CD1c-positive myeloid dendritic cell (primary cell): ENCODE results near the gene CSRP3.

Experiments used
- DNase-seq: peaks from one replicate; pipeline ENCODE4 v3.0.0-alpha.2; 2016; ENCODE audit errors: extremely low spot score

CSRP3 gene

DNA sequence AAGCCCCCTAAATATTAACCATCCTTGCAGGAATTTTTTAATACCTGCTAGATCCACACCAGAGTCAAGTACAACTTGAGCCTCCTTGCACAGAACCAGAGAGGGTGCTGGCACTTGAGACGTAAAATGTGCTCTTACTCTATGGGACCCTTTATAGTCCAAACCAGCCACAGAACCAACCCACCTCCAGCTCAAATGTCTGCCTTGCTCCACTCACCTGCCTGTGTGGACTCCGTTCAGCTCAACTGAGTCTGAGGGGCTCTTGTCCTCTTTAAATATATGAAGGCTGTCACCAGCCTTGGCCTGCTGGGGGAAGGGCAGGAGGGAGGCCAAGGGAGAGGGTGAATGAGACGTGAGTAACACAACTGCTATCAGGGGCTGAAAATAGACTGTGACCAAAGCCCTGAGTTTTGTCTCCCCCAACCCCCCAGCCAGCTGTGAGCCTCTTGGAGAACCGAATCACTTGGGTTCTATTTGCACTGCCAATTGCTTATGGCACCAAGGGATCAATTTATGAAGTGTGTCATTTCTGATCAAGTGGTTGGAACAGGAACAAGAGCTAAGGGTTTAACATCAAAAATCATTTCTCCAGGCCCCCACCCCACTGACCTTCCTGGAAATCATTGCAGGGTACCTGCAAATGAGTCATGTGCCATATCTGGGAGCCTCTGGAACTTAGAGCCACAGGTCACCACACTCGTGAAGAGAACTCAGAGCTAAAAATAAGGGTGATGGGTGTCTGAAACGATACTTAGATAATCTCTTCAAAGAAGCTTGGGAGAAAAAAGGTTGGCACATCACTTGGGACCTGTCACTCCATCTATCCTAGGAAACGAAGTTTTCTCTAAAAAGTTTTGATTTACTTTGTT, at the start of gene CSRP3:
Gene CSRP3, minus strand, starts transcription at position 247 of the 869 bp plus-strand sequence. CDS start 9,535 bp downstream, outside the sequence.
- DNase-seq = no peak

DNA sequence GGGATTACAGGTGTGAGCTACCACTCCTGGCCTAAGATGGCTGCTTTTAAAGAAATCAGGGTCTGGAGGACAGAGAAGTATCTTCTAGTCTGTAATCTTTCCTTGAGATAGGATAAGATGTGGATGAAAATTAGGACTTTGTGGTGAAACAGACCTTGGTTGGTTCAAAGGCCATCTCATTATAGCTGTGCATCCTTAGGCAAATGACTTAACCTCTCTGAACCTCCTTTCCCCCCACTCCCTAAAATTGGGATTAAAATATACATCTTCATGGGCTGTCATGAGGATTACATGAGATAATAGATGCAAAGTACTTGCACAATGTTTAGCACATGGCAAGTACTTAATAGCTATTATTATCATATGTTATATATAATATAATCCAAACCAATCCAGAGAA, 49.8 kb upstream of the CSRP3 start:
- DNase-seq = no peak

DNA sequence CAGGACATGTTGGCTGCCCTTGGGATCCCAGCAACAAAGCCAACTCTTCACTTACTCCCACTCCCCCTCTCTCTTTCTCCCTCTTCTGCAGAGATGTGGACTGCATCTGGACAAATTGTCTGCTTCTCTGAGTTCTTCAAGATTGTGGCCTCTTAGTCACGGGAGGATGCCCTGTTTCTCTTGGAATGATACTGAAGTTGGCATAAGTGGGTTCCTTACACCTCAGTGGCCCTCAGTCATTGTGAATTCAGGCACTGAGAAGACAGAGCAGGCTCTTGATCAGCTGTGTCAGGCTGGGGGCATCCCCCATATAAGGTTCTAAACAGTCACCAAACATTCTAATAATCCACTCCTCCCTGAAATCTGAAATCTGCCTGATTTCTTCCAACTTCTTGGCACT, 45.0 kb upstream of the CSRP3 start:
- DNase-seq = no peak

DNA sequence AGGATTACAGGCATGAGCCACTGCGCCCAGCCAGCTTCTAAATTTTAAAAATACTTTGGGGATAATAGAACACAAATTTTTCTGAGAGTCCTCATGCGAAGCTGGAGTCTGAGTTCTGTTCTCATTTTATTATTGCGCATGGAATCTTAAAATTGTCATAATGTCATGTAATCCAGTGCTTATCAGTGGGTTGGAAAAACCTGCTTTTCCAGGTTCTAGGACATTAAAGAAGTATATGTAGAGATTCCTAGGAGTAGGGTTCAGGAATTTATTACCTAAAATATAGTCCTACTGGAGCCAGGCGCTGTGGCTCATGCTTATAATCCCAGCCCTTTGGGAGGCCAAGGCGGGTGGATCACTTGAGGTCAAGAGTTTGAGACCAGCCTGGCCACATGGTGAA, 43.6 kb upstream of the CSRP3 start:
- DNase-seq = no peak

DNA sequence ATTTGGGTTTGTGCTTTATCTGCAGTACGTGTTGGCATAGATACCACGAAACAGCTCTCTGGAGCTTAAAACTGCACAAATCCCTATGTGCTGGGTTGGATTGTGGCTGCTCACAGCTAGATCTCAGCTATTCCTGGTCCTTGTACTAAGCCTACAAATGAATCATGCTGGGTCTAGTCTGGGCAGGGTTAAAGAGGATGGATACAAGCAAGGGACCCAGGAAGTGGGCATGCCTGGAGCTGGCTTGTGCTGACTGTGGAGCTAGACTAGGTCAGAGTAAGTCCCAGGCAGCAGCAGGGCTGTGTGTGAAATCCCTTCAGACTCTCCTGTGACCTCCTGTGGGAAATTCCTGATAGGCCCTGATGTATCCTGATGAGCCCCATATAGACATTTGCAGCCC, 42.8 kb upstream of the CSRP3 start:
- DNase-seq = no peak

DNA sequence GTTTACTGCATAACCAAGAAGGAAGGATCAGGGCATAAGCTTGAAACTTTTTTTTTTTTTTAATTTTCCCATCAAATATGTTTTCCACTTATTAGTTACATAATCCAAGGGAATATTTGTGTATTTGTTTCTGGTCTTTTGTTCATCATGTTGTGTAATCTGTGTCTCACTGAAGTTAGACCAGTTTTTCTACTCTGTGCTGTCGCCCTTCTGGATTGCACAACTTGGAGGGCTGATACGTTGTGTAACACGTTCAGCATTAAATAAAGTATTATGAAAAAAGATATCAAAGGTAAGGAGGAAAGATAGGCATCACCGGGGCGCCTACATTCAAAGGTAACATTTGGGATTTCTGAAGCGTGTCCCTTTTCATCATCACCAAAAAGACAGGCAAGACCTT, 42.3 kb upstream of the CSRP3 start:
- peak; percentile 7 for DNase-seq

DNA sequence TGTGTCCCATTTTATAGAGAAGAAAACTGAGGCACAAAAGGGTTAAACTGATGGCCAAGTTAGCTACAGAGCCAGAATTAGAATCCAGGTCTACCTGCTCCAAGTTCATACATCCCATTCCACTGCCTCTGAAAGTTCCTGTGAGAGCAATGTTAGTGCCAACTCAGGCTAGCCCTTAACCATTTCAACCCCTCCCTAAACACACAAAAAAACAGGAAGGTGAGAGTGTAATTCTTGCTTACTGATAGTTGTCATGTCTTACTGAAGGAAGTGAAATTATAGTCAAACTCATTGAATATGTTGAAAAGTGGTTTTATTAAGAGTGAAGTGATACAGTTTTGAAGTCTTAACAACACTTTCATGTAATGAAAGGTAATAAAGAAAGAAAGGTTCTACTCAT, 41.8 kb upstream of the CSRP3 start:
- DNase-seq = peak; percentile 46

DNA sequence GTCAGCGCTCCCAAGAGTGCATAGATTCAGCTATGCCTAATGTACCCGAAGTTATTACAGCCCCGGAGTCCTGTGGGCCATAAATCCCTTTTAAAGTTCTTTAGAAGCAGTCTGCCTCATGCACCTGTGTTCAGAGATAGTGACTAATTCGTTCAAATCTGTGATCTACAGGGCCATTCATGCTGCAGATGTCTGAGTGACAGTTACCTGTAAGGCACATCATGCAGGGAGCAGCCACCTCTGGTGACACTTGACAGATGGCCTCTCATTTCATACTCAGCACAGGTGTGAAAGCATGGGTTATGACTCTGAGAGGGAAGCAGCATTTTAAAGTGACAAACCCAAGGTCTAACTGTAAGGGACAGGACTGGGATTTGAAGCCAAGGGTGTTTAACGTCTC, 41.4 kb upstream of the CSRP3 start:
- no peak for DNase-seq

DNA sequence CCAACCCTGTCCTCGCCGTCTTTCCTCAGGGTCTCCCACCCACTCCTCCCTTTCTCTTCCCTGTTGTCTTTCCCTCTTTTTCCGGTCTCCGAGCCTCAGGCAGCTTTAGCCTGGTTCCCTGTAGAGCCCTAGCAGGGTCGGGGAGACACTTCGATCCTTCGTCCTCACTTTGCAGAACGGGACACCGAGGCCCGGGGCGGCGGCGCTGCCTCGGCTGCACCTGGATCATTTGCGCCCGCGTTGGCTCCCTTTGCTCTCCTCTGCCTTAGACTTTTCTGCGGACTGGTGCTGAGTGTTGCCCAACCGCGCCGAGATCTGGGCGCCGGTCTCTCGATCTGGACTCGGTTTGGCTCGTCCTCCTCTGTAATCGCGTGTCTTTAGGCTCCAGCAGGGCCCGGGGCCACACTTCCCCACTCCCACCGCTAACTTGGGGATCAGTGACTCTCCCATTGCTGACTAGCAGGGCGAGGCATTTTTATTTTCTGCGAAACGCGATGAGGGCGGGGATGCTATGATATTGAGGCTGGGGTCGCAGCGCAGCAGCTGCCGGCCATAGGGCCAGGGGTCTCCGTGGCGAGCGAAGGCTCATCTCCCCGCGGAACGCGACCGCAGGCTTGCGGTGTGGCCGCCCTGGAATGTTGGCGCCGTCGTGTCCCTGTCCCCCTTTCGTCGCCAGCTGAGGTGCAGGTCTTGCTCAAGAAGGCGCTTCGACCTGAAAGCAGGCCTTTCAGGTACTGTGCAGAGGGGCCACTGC, 40.6 kb upstream of the CSRP3 start:
- DNase-seq = peak; percentile 28

DNA sequence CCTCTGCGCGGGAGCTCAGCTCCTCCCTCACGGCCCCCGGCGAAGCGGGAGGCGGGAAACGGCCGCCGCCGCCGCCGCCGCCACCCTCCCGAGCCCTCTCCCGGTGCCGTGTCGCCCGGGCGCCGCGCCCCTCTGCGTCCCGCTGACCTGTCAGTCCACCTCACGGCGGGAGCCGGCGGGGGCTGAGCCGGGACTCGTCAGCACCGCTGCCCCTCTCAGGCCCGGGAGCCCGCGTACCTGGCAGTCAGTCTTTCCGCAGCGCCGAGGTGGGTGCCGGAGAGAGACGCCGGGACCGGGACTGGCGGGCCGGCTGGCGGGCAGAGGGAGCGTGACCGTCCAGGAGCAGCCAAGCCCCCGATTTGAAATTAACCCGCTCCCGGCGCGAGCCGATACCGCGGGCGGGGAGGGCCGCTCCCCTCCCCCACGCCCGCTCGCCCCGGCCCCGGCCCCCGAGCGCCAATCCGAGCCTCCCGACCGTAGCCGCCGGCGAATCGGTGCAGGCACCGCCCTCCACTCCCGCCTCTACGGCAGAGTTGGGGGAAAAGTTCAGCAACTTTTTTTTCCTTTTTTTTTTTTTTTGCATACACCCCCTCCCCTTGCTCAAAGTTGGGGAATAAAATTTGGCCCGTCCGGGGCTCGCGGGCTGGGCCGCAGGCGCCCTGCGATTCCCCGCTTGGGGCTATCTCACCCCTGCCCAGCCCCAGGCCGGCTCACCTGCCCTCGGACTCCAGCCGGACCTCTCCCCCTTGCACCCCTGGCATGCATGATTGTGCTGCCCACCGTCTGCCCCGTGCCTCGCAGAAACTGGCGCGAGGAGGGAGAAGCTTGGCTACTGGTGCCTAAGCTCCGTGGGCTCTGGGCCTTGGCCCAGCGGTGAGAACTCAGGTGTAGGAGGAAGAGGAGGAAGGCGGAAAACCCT, 39.7 kb upstream of the CSRP3 start:
- DNase-seq = peak; percentile 8

DNA sequence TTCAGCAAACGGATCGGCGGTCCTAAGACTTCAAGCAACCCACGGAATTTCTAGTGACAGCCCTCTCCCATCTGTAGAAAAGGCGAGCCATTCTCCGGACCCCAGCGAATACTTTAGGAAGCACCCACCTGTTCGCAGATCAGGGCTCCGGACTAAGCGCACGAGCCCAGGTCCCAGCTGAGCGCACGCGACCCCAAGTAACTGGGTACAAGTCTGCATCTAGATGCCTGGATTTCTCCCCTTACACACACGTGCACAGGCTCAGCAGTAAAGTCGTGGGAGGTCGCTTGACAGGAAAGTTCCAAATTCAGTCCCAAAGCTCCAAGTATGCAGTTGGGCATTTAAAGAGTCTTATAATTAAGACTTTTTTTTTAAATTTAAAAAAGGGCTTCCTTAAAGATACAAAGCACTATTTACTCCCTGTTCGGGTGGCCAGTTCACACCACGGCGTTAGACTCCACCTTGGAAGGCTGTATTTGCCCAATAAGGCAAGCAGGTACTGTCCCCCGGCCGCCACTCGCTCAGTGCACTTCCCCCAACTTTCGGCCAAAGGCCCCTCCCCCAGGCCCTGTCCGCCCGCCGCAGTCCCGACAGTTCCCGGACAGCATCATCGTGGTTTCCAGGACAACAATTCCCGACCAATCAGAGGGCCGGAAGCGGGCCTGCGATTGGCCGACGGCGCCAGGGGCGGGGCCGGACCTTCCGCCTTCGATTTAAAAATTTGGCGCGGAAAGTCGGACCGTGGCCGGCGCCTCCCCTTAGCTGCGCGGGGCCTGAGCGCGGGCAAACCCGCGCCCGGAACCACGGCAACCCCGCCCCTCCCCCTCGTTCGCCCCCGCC, 38.9 kb upstream of the CSRP3 start, which contains the start of gene E2F8:
Gene E2F8, minus strand, starts transcription at position 526 of the 840 bp plus-strand sequence. CDS start 824 bp downstream, outside the sequence.
- peak; percentile 97 for DNase-seq

DNA sequence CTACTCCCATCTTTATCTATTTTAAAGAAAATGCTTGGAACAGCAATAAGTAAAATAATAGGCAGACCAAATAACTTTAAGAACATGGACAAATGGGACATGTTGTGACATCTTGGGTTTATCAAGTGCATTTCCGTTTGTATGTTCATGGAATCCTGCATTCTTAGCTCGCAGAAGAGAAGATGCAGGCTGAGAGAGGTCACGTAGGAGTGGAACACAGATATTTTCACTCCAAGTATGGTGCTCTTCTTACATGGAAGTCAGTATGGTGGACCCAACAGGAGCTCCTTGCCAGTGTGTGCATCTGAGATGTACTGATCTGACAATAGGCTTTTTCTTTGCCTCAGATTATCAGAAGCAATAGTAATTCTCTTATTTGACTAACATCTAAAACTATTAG, 37.3 kb upstream of the CSRP3 start:
- no peak for DNase-seq

DNA sequence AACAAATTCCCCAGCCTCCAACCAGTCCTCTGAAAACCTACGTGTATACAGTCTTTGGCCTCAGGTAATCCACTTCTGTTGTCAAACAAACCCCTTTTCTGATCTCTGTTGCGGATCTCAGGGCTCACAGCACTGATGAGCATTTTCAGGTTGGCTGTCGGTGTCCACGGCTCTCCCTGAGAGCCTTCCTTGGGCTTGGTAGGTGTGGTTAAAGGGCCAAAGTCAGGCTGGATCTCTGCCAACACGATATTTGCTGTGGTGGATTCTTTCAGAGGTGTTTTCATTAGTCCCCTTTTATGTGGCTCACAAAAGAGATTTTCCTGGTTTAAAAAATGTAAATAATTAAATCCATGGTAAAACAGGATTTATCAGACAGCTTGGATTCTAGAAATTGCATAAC, 36.0 kb upstream of the CSRP3 start:
- DNase-seq = no peak

DNA sequence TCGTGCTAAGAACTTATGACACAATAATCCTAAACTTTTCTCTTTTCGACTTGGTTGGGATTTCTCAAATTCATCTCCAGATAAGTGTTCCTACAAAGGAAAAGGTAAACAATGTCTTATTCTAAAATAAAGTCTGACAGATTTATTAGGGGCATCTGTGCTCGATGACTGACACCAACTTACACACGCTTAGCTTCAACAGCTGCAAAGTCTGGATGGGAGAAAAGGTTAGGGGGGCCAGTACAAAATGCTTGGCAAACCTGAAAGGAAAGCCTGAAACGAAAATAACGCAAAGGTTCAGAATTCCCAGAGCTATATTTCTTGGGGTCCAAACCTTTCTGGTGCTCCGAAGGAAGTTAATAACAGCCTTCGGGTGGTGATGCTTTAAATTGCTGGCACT, 35.6 kb upstream of the CSRP3 start:
- no peak for DNase-seq

DNA sequence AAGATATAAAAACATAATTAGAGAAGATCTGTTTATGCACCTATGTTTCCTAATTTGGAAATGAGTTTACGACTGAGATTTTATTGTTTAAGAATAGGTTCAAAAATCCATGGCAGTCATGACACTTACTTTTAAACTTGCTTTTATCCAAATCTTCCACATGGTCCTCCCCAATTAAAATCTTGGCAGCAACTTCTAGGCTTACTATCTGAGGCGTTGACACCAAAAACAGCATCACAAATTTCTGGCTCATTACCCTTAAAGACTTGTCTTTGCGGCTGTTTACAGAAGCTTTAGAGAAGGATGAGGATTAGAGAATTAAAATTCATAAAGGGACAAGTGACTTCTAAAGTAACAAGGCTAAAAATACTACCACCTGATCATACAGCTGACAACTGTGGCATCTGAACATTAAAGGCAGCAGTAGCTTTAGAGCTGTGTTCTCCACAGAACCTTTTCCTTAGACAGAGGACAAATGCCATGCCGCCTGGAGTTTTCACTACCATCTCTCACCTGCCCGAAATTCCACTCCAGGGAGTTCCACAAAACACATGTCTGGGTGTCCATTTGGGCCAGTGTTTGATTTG, 32.5 kb upstream of the CSRP3 start:
- DNase-seq = no peak

DNA sequence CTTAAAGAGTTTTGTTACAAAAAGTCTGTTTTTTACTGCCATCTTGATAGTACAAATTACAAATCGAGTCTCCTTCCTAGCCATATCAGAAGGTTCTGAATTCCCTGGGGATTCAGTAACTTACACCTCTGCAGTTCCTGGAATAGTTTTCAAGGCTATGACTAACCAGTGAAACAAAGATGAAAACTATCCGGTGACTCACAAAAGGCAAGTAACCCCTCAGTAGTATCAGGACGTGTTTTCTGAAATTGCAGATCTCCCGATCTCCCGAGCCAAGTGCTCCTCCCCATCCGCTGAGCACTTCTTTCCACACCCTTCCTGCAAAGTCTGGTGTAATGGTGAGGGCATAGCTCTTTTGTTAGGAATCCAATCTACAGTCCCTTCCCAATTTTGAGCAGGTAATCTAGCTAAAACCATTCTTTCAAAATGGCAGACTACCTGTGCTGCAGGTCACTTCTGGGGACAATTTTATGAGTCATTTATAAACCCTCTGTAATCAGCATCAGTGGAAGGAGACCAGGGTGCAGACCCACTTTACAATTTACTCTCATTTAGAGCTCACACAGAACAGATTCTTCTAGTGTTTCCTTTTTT, 31.2 kb upstream of the CSRP3 start:
- no peak for DNase-seq

DNA sequence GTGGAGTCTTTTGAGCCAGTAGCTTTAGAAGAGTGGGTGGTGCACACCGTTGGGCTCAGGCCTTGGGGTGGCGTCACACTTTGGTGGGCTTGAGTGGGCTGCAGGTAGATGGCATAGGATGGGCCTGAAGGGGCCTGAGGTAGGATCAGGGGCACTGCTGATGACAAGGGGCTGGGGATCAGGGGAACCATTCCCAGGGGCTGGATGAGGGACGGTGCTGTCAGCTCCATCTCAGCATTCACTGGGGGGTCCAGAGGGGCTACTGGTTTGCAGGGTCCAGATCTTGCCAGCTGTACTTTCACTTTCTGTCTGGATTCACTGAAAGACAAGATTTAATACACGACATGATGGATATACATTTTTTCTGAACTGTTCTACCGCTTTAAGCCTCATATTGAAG, 27.9 kb upstream of the CSRP3 start:
- no peak for DNase-seq

DNA sequence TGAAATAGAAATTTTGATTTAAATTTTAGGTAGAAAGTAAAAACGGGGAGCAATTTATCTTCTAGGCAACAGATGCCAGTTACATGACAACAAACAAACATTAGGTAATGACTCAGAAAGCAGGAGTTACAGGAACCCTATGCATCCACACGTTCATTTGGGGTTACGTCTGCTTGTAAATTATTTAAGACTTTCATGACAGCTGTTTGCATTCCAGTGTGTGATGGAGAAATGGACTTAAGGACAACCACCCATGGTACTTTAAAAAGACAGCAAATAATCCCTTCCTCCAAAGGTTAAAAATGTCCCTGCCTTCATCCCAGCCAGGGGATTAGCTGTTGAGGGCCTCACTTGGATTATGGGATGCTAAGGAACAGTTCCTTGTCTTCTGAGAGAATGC, 27.2 kb upstream of the CSRP3 start:
- DNase-seq = no peak

DNA sequence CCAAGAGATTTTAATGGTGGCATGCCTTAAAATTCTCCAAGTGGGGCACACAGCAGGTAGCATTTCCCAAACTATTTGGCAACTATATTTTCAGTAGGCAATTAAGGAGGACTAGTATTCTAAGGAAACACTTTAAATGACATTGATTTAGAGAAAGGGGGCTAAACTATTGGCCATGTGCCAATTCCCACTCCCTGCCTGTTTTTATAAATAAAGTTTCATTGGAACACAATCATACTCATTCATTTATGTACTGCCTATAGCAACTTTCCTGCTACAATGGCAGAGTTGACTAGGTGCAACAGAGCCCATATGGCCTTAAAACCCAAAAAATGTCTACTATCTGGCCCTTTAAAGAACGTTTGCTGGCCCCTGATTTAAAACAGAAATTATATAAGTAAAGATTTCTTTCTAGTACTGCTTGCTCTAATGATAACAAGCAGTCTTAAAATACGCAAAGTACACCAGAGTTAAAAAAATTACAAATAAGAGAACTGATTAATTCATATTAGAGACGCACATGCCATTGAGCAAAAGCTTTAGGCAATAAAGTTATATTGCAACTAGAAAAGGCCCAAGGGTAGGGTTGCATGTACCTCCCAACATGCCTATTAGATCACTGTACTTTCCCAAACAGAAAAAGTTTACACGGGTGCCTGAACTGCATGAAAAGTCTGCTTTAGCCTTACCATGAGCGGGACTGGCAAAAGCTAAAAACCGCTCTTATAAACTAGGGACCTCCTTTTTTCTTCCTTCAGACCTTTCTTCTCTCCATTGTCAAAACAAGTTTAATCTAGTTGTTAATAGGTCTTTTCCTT, 24.8 kb upstream of the CSRP3 start:
- DNase-seq = no peak
